ENCODE measurements around the gene POMC. TPM values are rescaled to one million over a fixed set of nuclear protein-coding genes. Genes with fewer than 3 reads are reported as not detected.
A peak's percentile ranks its signal among the peaks of the same experiment; 100 is the strongest.

POMC gene
- total RNA-seq, 3 donors from 2014 or later (not counting 1 experiment from before 2014, with no cell fraction given), result 4.9 to 6.6 (median 6.0) TPM

DNA sequence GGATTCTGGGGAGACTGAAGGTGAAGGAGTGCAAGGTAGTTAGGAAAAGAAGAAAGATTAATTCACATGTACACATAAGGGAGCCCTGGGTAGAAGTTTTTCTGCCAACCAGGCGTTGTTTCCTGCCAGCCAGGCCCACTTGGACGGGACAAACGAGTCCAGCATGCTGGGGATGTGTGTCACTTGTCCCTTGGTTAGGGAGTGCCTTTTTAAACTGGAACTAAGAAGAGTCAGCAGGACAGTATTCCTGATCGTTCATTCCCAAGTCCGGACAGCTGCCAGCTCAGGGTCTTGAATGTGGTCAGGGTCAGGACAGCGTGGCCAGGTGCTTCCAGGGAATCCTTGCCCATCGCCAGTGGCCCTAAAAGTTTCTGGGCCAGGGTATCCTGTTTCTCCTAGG is 43.2 kb downstream of the POMC start:
- Histone ChIP-seq H3K27ac (ENCODE audit: low read length) (no peak overlapping the region), H3K36me3 (ENCODE audit: control insufficient read depth, insufficient read depth, low read length) (no peaks in the 10 kb centered on the region), H3K9me3 (ENCODE audit: control insufficient read depth, insufficient read depth, low read length) (no peaks in the 10 kb centered on the region), H3K4me1 (ENCODE audit: control insufficient read depth, insufficient read depth, low read length) (peaks cover 11% of the 10 kb centered on the region), H3K4me3 (ENCODE audit: low read length) (no peak overlapping the region), H3K27me3 (ENCODE audit: control insufficient read depth, insufficient read depth, low read length) (peaks cover 9% of the 10 kb centered on the region)
- WGBS (ENCODE audit: insufficient coverage), result 89% methylated on average over 7 of the region's 7 CpGs
- intact Hi-C loops (cut with micrococcal nuclease), result no loop called here
- Mint-ChIP-seq H3K27me3 (ENCODE audit: low read depth in 2 of 2) (peaks cover 2 to 3% of the 10 kb centered on the region in 2 donors), H3K4me1 (peaks cover 6 to 10% of the 10 kb centered on the region in 2 donors), H3K27ac (no peak overlapping the region), H3K9me3 (no peaks in the 10 kb centered on the region), H3K4me3 (no peak overlapping the region), H3K36me3 (no peaks in the 10 kb centered on the region)
- TF ChIP-seq, protein P1, sequence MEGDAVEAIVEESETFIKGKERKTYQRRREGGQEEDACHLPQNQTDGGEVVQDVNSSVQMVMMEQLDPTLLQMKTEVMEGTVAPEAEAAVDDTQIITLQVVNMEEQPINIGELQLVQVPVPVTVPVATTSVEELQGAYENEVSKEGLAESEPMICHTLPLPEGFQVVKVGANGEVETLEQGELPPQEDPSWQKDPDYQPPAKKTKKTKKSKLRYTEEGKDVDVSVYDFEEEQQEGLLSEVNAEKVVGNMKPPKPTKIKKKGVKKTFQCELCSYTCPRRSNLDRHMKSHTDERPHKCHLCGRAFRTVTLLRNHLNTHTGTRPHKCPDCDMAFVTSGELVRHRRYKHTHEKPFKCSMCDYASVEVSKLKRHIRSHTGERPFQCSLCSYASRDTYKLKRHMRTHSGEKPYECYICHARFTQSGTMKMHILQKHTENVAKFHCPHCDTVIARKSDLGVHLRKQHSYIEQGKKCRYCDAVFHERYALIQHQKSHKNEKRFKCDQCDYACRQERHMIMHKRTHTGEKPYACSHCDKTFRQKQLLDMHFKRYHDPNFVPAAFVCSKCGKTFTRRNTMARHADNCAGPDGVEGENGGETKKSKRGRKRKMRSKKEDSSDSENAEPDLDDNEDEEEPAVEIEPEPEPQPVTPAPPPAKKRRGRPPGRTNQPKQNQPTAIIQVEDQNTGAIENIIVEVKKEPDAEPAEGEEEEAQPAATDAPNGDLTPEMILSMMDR (IDR thresholded peaks at IDR 0.05), result no peak
- ATAC-seq, result no peak
- no peak for DNase-seq

DNA sequence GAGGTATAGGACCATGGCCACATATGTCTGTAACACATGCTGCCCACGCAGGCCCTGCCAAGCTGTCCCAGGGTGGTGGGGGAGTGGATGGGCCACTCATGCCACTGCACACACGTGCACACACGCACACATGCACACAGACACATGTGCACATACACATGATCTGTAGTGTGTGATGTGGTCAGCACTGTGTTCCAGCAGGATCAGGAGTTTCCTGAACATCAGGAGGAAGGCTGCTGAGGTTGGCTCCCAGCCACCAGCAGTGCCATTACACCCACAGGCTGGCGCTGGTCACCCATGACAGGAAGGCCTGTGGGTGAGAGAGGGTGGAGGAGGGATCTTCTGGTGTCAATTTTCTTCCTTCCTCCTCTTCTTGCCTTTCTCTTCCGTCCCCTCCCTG is 44.7 kb downstream of the POMC start:
- Histone ChIP-seq H3K36me3 (ENCODE audit: control insufficient read depth, insufficient read depth, low read length) (no peaks in the 10 kb centered on the region), H3K9me3 (ENCODE audit: control insufficient read depth, insufficient read depth, low read length) (no peaks in the 10 kb centered on the region), H3K27me3 (ENCODE audit: control insufficient read depth, insufficient read depth, low read length) (no peaks in the 10 kb centered on the region), H3K4me3 (ENCODE audit: low read length) (no peak overlapping the region), H3K4me1 (ENCODE audit: control insufficient read depth, insufficient read depth, low read length) (peaks cover 6% of the 10 kb centered on the region), H3K27ac (ENCODE audit: low read length) (no peak overlapping the region)
- WGBS (ENCODE audit: insufficient coverage), result 76% methylated on average over 4 of the region's 5 CpGs
- DNase-seq (no peak), ATAC-seq (peak in 1 of 3 donors; percentile 22)
- no peaks in the 10 kb centered on the region for H3K36me3 Mint-ChIP-seq
- H3K9me3 Mint-ChIP-seq, result no peaks in the 10 kb centered on the region
- no peaks in the 10 kb centered on the region for H3K27me3 Mint-ChIP-seq (ENCODE audit: low read depth in 2 of 2)
- H3K4me3 Mint-ChIP-seq, result no peak overlapping the region
- TF ChIP-seq, protein P1 (IDR thresholded peaks at IDR 0.05), result no peak
- intact Hi-C loops (cut with micrococcal nuclease), result no loop called here
- H3K4me1 Mint-ChIP-seq, result peaks cover 5 to 6% of the 10 kb centered on the region in 2 donors
- H3K27ac Mint-ChIP-seq, result no peak overlapping the region

DNA sequence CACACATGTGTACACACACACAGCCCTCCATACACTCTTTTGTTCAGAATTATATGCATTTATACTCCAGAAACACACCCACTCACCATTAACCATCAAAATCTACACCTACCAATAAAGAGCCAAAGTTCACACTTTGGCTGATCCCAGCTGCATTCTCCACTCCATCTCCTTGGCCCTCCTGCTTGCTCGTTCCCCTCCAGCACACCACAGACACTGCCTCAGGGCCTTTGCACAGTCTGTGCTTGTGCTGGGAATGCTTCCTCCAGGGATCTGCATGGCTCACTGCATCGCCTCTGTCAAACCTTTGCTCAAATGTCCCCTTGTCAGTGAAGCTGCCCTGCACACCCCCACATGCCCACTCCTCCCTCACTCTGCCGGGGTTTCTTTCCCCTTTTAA is 46.0 kb downstream of the POMC start:
- no peaks in the 10 kb centered on the region for H3K9me3 ChIP-seq (ENCODE audit: control insufficient read depth, insufficient read depth, low read length)
- ATAC-seq, result no peak
- Mint-ChIP-seq H3K9me3 (no peaks in the 10 kb centered on the region), H3K4me3 (no peak overlapping the region), H3K36me3 (no peaks in the 10 kb centered on the region), H3K4me1 (peaks cover 5 to 6% of the 10 kb centered on the region in 2 donors), H3K27ac (no peak overlapping the region), H3K27me3 (ENCODE audit: low read depth in 2 of 2) (no peaks in the 10 kb centered on the region)
- H3K4me3 ChIP-seq (ENCODE audit: low read length), result no peak overlapping the region
- no peak for DNase-seq
- peaks cover 6% of the 10 kb centered on the region for H3K4me1 ChIP-seq (ENCODE audit: control insufficient read depth, insufficient read depth, low read length)
- TF ChIP-seq, protein P1 (IDR thresholded peaks at IDR 0.05), result no peak
- H3K27ac ChIP-seq (ENCODE audit: low read length), result no peak overlapping the region
- no peaks in the 10 kb centered on the region for H3K27me3 ChIP-seq (ENCODE audit: control insufficient read depth, insufficient read depth, low read length)
- 91% methylated on average over 3 of the region's 3 CpGs for WGBS (ENCODE audit: insufficient coverage)
- no peaks in the 10 kb centered on the region for H3K36me3 ChIP-seq (ENCODE audit: control insufficient read depth, insufficient read depth, low read length)
- intact Hi-C loops (cut with micrococcal nuclease), result no loop called here

DNA sequence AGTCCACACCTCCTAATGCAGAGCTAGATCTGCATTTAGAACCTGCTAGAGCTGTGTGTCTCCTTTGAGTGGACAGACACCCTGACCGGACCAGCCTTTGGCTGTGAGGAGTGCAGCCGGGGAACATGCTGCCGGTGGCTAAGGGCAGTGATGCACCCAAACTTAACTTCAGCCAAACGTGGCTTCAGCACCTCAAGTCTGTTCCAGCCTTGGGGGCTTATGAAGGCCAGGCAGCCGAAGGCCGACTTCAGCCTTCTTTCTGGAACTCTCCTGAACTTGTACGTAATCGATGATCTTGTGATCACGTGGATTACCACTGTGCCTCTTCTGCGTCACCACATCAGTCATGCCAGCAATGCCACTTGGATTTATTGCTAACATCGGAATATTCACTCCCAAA is 49.1 kb downstream of the POMC start:
- Mint-ChIP-seq H3K27ac (no peak overlapping the region), H3K27me3 (ENCODE audit: low read depth in 2 of 2) (peaks cover 0 to 5% of the 10 kb centered on the region in 2 donors), H3K9me3 (no peaks in the 10 kb centered on the region), H3K4me3 (no peak overlapping the region), H3K36me3 (no peaks in the 10 kb centered on the region), H3K4me1 (peaks cover 5 to 6% of the 10 kb centered on the region in 2 donors)
- Histone ChIP-seq H3K27me3 (ENCODE audit: control insufficient read depth, insufficient read depth, low read length) (no peaks in the 10 kb centered on the region), H3K4me3 (ENCODE audit: low read length) (no peak overlapping the region), H3K4me1 (ENCODE audit: control insufficient read depth, insufficient read depth, low read length) (peaks cover 6% of the 10 kb centered on the region), H3K27ac (ENCODE audit: low read length) (no peak overlapping the region), H3K36me3 (ENCODE audit: control insufficient read depth, insufficient read depth, low read length) (no peaks in the 10 kb centered on the region), H3K9me3 (ENCODE audit: control insufficient read depth, insufficient read depth, low read length) (no peaks in the 10 kb centered on the region)
- no peak for ATAC-seq
- TF ChIP-seq, protein P1 (IDR thresholded peaks at IDR 0.05), result no peak
- DNase-seq, result no peak
- WGBS (ENCODE audit: insufficient coverage), result 94% methylated on average over 10 of the region's 11 CpGs
- intact Hi-C loops (cut with micrococcal nuclease), result no loop called here
